ENCODE data around the gene ANKS3. TPM values are rescaled to one million over a fixed set of nuclear protein-coding genes. Genes with fewer than 3 reads are reported as not detected.

ANKS3 gene
- total RNA-seq, 6 experiments from 2014 or later, result 16.7 to 23.1 (median 19.7) TPM

GRCh38 chr16:4754865-4755264 lies 20.8 kb upstream of the ANKS3 start:
- DNase-seq, result no peak
- H3K36me3 Mint-ChIP-seq (ENCODE audit: low read depth), result peaks cover 33% of the 10 kb centered on the region
- H3K4me1 Mint-ChIP-seq (ENCODE audit: low read depth), result no peaks in the 10 kb centered on the region
- H3K27me3 Mint-ChIP-seq (ENCODE audit: insufficient read depth), result no peaks in the 10 kb centered on the region; the same call in none of the 2 replicates
- no peak overlapping the region for H3K4me3 Mint-ChIP-seq
- peaks cover 5% of the 10 kb centered on the region; the same call in 1 of the 2 replicates for H3K9me3 Mint-ChIP-seq
- TF ChIP-seq CTCF (IDR thresholded peaks at IDR 0.05), result no peak
- no peak overlapping the region for H3K27ac Mint-ChIP-seq

GRCh38 chr16:4753227-4753626 lies 19.2 kb upstream of the ANKS3 start:
- Mint-ChIP-seq H3K9me3 (peaks cover 5% of the 10 kb centered on the region; the same call in 1 of the 2 replicates), H3K36me3 (ENCODE audit: low read depth) (peaks cover 18% of the 10 kb centered on the region), H3K27me3 (ENCODE audit: insufficient read depth) (no peaks in the 10 kb centered on the region; the same call in none of the 2 replicates), H3K4me3 (no peak overlapping the region), H3K4me1 (ENCODE audit: low read depth) (no peaks in the 10 kb centered on the region), H3K27ac (no peak overlapping the region)
- no peak for DNase-seq
- no peak for TF ChIP-seq CTCF (IDR thresholded peaks at IDR 0.05)

GRCh38 chr16:4752351-4753100 lies 18.5 kb upstream of the ANKS3 start:
- H3K36me3 Mint-ChIP-seq (ENCODE audit: low read depth), result peaks cover 18% of the 10 kb centered on the region
- peaks cover 5% of the 10 kb centered on the region; the same call in 1 of the 2 replicates for H3K9me3 Mint-ChIP-seq
- DNase-seq, result no peak
- no peak for TF ChIP-seq CTCF (IDR thresholded peaks at IDR 0.05)
- no peak overlapping the region for H3K27ac Mint-ChIP-seq
- H3K4me3 Mint-ChIP-seq, result no peak overlapping the region
- no peaks in the 10 kb centered on the region; the same call in none of the 2 replicates for H3K27me3 Mint-ChIP-seq (ENCODE audit: insufficient read depth)
- no peaks in the 10 kb centered on the region for H3K4me1 Mint-ChIP-seq (ENCODE audit: low read depth)

GRCh38 chr16:4750896-4751295 lies 16.8 kb upstream of the ANKS3 start:
- peaks cover 5% of the 10 kb centered on the region; the same call in 1 of the 2 replicates for H3K9me3 Mint-ChIP-seq
- DNase-seq, result no peak
- peaks cover 9% of the 10 kb centered on the region for H3K36me3 Mint-ChIP-seq (ENCODE audit: low read depth)
- H3K4me3 Mint-ChIP-seq, result no peak overlapping the region
- no peaks in the 10 kb centered on the region for H3K4me1 Mint-ChIP-seq (ENCODE audit: low read depth)
- TF ChIP-seq CTCF (IDR thresholded peaks at IDR 0.05), result no peak
- H3K27ac Mint-ChIP-seq, result no peak overlapping the region
- no peaks in the 10 kb centered on the region; the same call in none of the 2 replicates for H3K27me3 Mint-ChIP-seq (ENCODE audit: insufficient read depth)

- Mint-ChIP-seq H3K4me3 (no peak overlapping the region), H3K27me3 (ENCODE audit: insufficient read depth) (no peaks in the 10 kb centered on the region), H3K36me3 (ENCODE audit: low read depth) (no peaks in the 10 kb centered on the region), H3K27ac (no peak overlapping the region), H3K4me1 (ENCODE audit: low read depth) (no peaks in the 10 kb centered on the region), H3K9me3 (no peaks in the 10 kb centered on the region)
- no peak for DNase-seq
- TF ChIP-seq CTCF (IDR thresholded peaks at IDR 0.05), result no peak
Measured at GRCh38 chr16:4749700-4750257, 15.7 kb upstream of the ANKS3 start.

Measured in HFFc6 (cell line).